Astrocyte (in vitro differentiated cells and primary cell): ENCODE results near the gene KCNQ1. TPM values are rescaled to one million over a fixed set of nuclear protein-coding genes. Genes with fewer than 3 reads are reported as not detected.

Experiments
- DNase-seq: peaks from one replicate; pipeline ENCODE4 v3.0.0-alpha.2; 2010; ENCODE audit warnings: low read depth
- FAIRE-seq: peaks from 2 replicates; lab custom pipeline; 2011; peaks lifted over from hg19 to GRCh38; lab: Jason Lieb, UNC
- H2AFZ ChIP-seq: 2 replicates; pipeline ENCODE4 v1.6.0; 2012; ENCODE audit warnings: low read depth, low read length, inconsistent platforms
- H3K27ac ChIP-seq: 2 replicates; pipeline ENCODE4 v1.5.1; 2011; ENCODE audit warnings: low read depth, low read length, inconsistent platforms
- H3K27me3 ChIP-seq: 2 replicates; pipeline ENCODE4 v1.6.0; 2011; ENCODE audit warnings: low read length, inconsistent platforms; ENCODE audit not compliant: insufficient read depth
- H3K36me3 ChIP-seq: 2 replicates; pipeline ENCODE4 v1.5.1; 2011; ENCODE audit warnings: low read length, inconsistent platforms; ENCODE audit not compliant: insufficient read depth
- H3K4me1 ChIP-seq: 2 replicates; pipeline ENCODE4 v1.5.1; 2011; ENCODE audit warnings: low read length, inconsistent platforms; ENCODE audit not compliant: insufficient read depth
- H3K4me2 ChIP-seq: 2 replicates; pipeline ENCODE4 v1.6.0; 2012; ENCODE audit warnings: low read length, inconsistent platforms
- H3K4me3 ChIP-seq: 2 replicates; pipeline ENCODE4 v1.5.1; 2011; ENCODE audit warnings: low read depth, mild to moderate bottlenecking, low read length, inconsistent platforms; ENCODE audit not compliant: insufficient read depth
- H3K79me2 ChIP-seq: 2 replicates; pipeline ENCODE4 v1.6.0; 2012; ENCODE audit warnings: mild to moderate bottlenecking, low read length, inconsistent platforms; ENCODE audit not compliant: insufficient read depth
- H3K9ac ChIP-seq: 2 replicates; pipeline ENCODE4 v1.6.0; 2012; ENCODE audit warnings: mild to moderate bottlenecking, low read length, inconsistent platforms
- H3K9me3 ChIP-seq: 2 replicates; pipeline ENCODE4 v1.5.1; 2012; ENCODE audit warnings: low read depth, mild to moderate bottlenecking, low read length, inconsistent platforms; ENCODE audit not compliant: insufficient read depth
- H4K20me1 ChIP-seq: 2 replicates; pipeline ENCODE4 v1.6.0; 2012; ENCODE audit warnings: low read length, inconsistent platforms; ENCODE audit not compliant: insufficient read depth
- H3K27ac Mint-ChIP-seq: one replicate; pipeline ENCODE4 v1.8.0; 2021; ENCODE audit warnings: mild to moderate bottlenecking, mixed read lengths; ENCODE audit not compliant: unreplicated experiment
- H3K27me3 Mint-ChIP-seq: one replicate; pipeline ENCODE4 v1.8.0; 2021; ENCODE audit warnings: low read depth, mixed read lengths; ENCODE audit not compliant: unreplicated experiment
- H3K36me3 Mint-ChIP-seq: one replicate; pipeline ENCODE4 v1.8.0; 2021; ENCODE audit warnings: low read depth, mixed read lengths; ENCODE audit not compliant: unreplicated experiment
- H3K4me1 Mint-ChIP-seq: one replicate; pipeline ENCODE4 v1.8.0; 2021; ENCODE audit warnings: low read depth, mixed read lengths; ENCODE audit not compliant: unreplicated experiment
- H3K4me3 Mint-ChIP-seq: one replicate; pipeline ENCODE4 v1.8.0; 2021; ENCODE audit warnings: mild to moderate bottlenecking, moderate library complexity, mixed read lengths; ENCODE audit not compliant: unreplicated experiment
- H3K9me3 Mint-ChIP-seq: one replicate; pipeline ENCODE4 v1.8.0; 2021; ENCODE audit warnings: mild to moderate bottlenecking, mixed read lengths; ENCODE audit not compliant: unreplicated experiment
- CTCF ChIP-seq: IDR thresholded peaks from 2 replicates; pipeline ENCODE4 v1.5.1; 2011; ENCODE audit warnings: low read depth, mild to moderate bottlenecking, inconsistent platforms, low read length, moderate library complexity; ENCODE audit not compliant: insufficient read depth
- EZH2 ChIP-seq: IDR thresholded peaks from 2 replicates; pipeline ENCODE4 v1.6.1; 2012; ENCODE audit warnings: mild to moderate bottlenecking, low read length, inconsistent platforms; ENCODE audit not compliant: insufficient read depth
- total RNA-seq: library from RNA; stranded (reverse); gene quantifications from 2 replicates; pipeline ENCODE4 v1.2.1, GENCODE V29; 2021

Gene KCNQ1
- total RNA-seq, 1 donor from 2014 or later, result not detected

- no peak overlapping the region for H3K4me3 ChIP-seq
- peaks cover 13% of the 10 kb centered on the region for H3K4me1 Mint-ChIP-seq
- H3K4me3 Mint-ChIP-seq, result no peak overlapping the region
- H3K27ac ChIP-seq, result no peak overlapping the region
- DNase-seq (peak; percentile 15), FAIRE-seq (no peak)
- no peaks in the 10 kb centered on the region for H3K27me3 ChIP-seq
- H3K79me2 ChIP-seq, result no peaks in the 10 kb centered on the region
- no peaks in the 10 kb centered on the region for H3K36me3 ChIP-seq
- H3K9me3 Mint-ChIP-seq, result no peaks in the 10 kb centered on the region
- H4K20me1 ChIP-seq, result no peaks in the 10 kb centered on the region
- peaks cover 2% of the 10 kb centered on the region for H3K4me1 ChIP-seq
- TF ChIP-seq CTCF, result no peak
- no peaks in the 10 kb centered on the region for H3K36me3 Mint-ChIP-seq
- H2AFZ ChIP-seq, result no peak overlapping the region
- peaks cover 49% of the 10 kb centered on the region for H3K27me3 Mint-ChIP-seq
- H3K9me3 ChIP-seq, result no peaks in the 10 kb centered on the region
- H3K9ac ChIP-seq, result no peak overlapping the region
- H3K27ac Mint-ChIP-seq, result no peak overlapping the region
- no peak overlapping the region for H3K4me2 ChIP-seq
These were observed 399.5 kb downstream of the KCNQ1 start for GRCh38 chr11:2844116-2844842.

GRCh38 chr11:2844996-2845395, 400.2 kb downstream of the KCNQ1 start:
- Histone ChIP-seq H3K36me3 (no peaks in the 10 kb centered on the region), H4K20me1 (no peaks in the 10 kb centered on the region), H3K4me1 (peaks cover 2% of the 10 kb centered on the region), H3K27me3 (no peaks in the 10 kb centered on the region), H2AFZ (no peak overlapping the region), H3K4me3 (no peak overlapping the region), H3K9me3 (no peaks in the 10 kb centered on the region), H3K9ac (no peak overlapping the region), H3K4me2 (no peak overlapping the region), H3K27ac (no peak overlapping the region), H3K79me2 (no peaks in the 10 kb centered on the region)
- no peak for TF ChIP-seq CTCF
- TF ChIP-seq EZH2, result no peak
- no peaks in the 10 kb centered on the region for H3K36me3 Mint-ChIP-seq
- H3K27me3 Mint-ChIP-seq, result peaks cover 45% of the 10 kb centered on the region
- no peak for FAIRE-seq
- H3K9me3 Mint-ChIP-seq, result no peaks in the 10 kb centered on the region
- H3K27ac Mint-ChIP-seq, result no peak overlapping the region
- H3K4me1 Mint-ChIP-seq, result peaks cover 6% of the 10 kb centered on the region
- DNase-seq, result no peak
- no peak overlapping the region for H3K4me3 Mint-ChIP-seq

- H3K9me3 Mint-ChIP-seq, result no peaks in the 10 kb centered on the region
- H3K4me3 Mint-ChIP-seq, result no peak overlapping the region
- Histone ChIP-seq H2AFZ (no peak overlapping the region), H3K27ac (no peak overlapping the region), H3K79me2 (no peaks in the 10 kb centered on the region), H3K27me3 (peaks cover 9% of the 10 kb centered on the region), H3K9me3 (no peaks in the 10 kb centered on the region), H4K20me1 (no peaks in the 10 kb centered on the region), H3K4me1 (peaks cover 2% of the 10 kb centered on the region), H3K4me2 (no peak overlapping the region), H3K36me3 (no peaks in the 10 kb centered on the region), H3K4me3 (no peak overlapping the region), H3K9ac (no peak overlapping the region)
- FAIRE-seq, result no peak
- peaks cover 2% of the 10 kb centered on the region for H3K4me1 Mint-ChIP-seq
- H3K27me3 Mint-ChIP-seq, result peaks cover 34% of the 10 kb centered on the region
- H3K27ac Mint-ChIP-seq, result no peak overlapping the region
- TF ChIP-seq EZH2 (no peak), CTCF (no peak)
- H3K36me3 Mint-ChIP-seq, result no peaks in the 10 kb centered on the region
- peak; percentile 54 for DNase-seq
These were observed 401.2 kb downstream of the KCNQ1 start for GRCh38 chr11:2846056-2846455.
